Pancreas (tissue), 10 donors: ENCODE data around the gene TMPRSS4. TPM values are rescaled to one million over a fixed set of nuclear protein-coding genes. Genes with fewer than 3 reads are reported as not detected.
A peak's percentile ranks its signal among the peaks of the same experiment; 100 is the strongest.

Experiments
- ATAC-seq, 4 donors: fragments of 200-7000 bp; cut with Tn5 transposase; one replicate each; pipeline versions ENCODE4 v1.8.0 to v1.9.1; 2020; ENCODE audit warnings: mild to moderate bottlenecking in 4 of 4, moderate library complexity in 4 of 4
- DNase-seq, 6 donors: peaks; one replicate each; pipeline ENCODE4 v3.0.0-alpha.2; 2020
- FAIRE-seq: peaks from 2 replicates; lab custom pipeline; 2012; peaks lifted over from hg19 to GRCh38; lab: Jason Lieb, UNC
- H3K27ac ChIP-seq, 4 donors: fragments of 200-600 bp; sonication (generic); 1 replicate in 3 of 4; 2 replicates in 1 of 4; pipeline versions ENCODE4 v1.5.0 to v1.8.0; 2020
- H3K27me3 ChIP-seq, 4 donors: fragments of 200-600 bp; one replicate each; pipeline ENCODE4 v1.8.0; 2021
- H3K36me3 ChIP-seq, 3 donors: fragments of 200-600 bp; sonication (generic) in 1 of 3; one replicate each; pipeline versions ENCODE4 v1.5.0 to v1.8.0; 2020 to 2021
- H3K4me1 ChIP-seq, 3 donors: fragments of 200-600 bp; one replicate each; pipeline ENCODE4 v1.8.0; 2021
- H3K4me3 ChIP-seq, 4 donors: fragments of 200-600 bp; sonication (generic) in 2 of 4; one replicate each; pipeline versions ENCODE4 v1.5.0 to v1.8.0; 2020 to 2021
- H3K9me3 ChIP-seq, 4 donors: fragments of 200-600 bp; one replicate each; pipeline ENCODE4 v1.8.0; 2021
- CTCF ChIP-seq, 4 donors: fragments of 200-600 bp; sonication (generic) in 3 of 4; IDR thresholded peaks; one replicate each; pipeline versions ENCODE4 v1.5.0 to v1.8.0; 2021; ENCODE audit warnings: antibody characterized with exemption in 4 of 4
- WGBS, 2 donors: extraction: QIAGEN DNeasy Blood & Tissue Kit; methylation state at CpG; one replicate each; pipeline ENCODE4 v1.1.7; 2013; 5-methylcytosine and 5-hydroxymethylcytosine counted together
- intact Hi-C, 3 donors: fragments of 100-400 bp; cut with DNase I; formaldehyde crosslinking; loops; one replicate each; pipeline versions ENCODE4 v1.11.1 to v1.14.2; 2022
- polyA plus RNA-seq, 2 donors: library from polyadenylated mRNA; stranded (reverse); fragments of 200-250 nt; gene quantifications; one replicate each; pipeline ENCODE4 v1.2.3, GENCODE V29; 2013
- total RNA-seq, 6 donors: library from RNA; stranded (reverse); fragmentation: NEBNext Ultra II Directional in 4 of 6; extraction: Animal tissue kit (Norgen Biotek cat#: 25700) in 4 of 6; gene quantifications; one replicate each; pipeline versions ENCODE4 v1.2.1 to v1.2.4, GENCODE V29; 2021 to 2023
- donor health status: healthy with polysubstance abuse.
- donor health status: DM: no; HTN: no; CAD: no; lungs with moderate emphysema.
- donor health status: DM: no; HTN: no; CAD: no.
- donor health status: control.
- donor health status: control.
- donor health status: Bipolar disorder and iron deficiency.
- donor health status: DM: yes; HTN: yes; CAD: no.
- donor health status: DM: no; HTN: no; CAD: no.
- donor health status: DM: no; HTN: no; CAD: no.
- donor health status: DM: yes; HTN: yes; CAD: no.

TMPRSS4 gene
- total and polyA plus RNA-seq, 8 donors = 0.15 to 2.2 (median 0.41) TPM; not detected in 3

DNA sequence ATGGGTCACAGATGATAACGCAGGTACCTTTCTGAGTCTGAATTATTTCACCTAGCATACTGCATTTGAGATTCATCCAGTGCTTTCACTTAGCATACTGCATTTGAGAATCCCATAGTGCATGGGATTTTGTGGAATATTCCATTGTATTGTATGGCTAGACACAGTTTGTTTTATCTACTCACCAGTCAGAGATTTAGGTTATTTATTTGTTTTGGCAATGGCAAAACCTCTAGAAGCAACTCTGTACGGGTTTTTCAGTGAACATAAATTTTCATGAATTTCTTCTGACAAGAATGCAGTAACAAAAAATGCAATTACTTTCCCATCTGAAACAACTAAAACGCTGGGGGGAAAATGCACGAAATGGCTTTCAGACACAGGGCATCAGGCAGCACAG, 51.4 kb downstream of the TMPRSS4 start:
- Histone ChIP-seq H3K4me1 (peaks cover 0 to 5% (median 0%) of the 10 kb centered on the region in 3 donors), H3K27me3 (no peaks in the 10 kb centered on the region), H3K27ac (no peak overlapping the region), H3K36me3 (no peaks in the 10 kb centered on the region), H3K4me3 (no peak overlapping the region), H3K9me3 (no peaks in the 10 kb centered on the region)
- FAIRE-seq = no peak
- intact Hi-C loops = no loop called here
- no peak for ATAC-seq
- no peak for DNase-seq
- WGBS, 2 donors = 36 to 40% methylated on average over 4 of the region's 4 CpGs
- TF ChIP-seq CTCF (IDR thresholded peaks at IDR 0.05) = no peak

DNA sequence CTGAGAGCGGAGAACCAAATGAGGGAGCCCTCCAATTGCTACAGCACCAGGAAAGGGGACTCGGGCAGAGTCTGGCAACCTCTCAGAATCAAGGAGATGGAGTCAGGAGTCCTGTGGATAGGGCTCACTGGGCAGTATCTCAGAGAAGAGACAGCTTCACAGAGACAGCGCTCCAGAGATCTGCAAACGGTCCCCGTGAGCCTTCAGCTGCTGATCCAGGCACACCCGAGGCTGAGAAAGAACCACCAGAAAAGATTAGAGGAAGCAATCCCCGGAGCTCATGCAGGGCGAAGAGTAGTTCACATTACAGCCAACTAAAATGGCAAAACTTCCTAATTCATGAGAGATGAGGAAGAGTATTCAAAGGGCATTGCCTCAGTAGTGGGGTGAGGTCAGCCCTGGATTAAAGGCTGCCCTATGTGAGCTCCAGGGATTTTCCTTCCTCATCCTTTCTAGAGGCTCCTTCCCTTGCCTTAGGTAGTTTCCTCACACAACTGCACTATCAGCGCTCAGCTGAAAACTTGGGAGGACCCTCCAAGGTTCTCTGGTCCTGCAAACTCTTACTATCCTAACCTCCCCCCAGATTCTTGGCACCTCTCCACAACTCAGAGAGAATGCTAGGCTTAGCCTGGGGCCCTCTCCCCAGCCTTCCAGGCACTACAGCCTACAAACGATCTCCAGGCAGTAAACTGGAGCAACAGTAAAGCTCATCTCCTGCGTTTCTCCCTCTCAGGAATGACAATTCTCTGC, 52.0 kb downstream of the TMPRSS4 start:
- intact Hi-C loops = no loop called here
- H3K4me3 ChIP-seq = no peak overlapping the region
- ATAC-seq (peak in 2 of 4 donors; percentile 36 to 47), DNase-seq (no peak), FAIRE-seq (no peak)
- 63 to 73% methylated on average over 11 of the region's 11 CpGs for WGBS, 2 donors
- H3K36me3 ChIP-seq = no peaks in the 10 kb centered on the region
- H3K27me3 ChIP-seq = no peaks in the 10 kb centered on the region
- TF ChIP-seq CTCF (IDR thresholded peaks at IDR 0.05) = no peak
- H3K9me3 ChIP-seq = no peaks in the 10 kb centered on the region
- peaks cover 0 to 5% (median 0%) of the 10 kb centered on the region in 3 donors for H3K4me1 ChIP-seq
- H3K27ac ChIP-seq = no peak overlapping the region

- peak in 2 of 4 donors; percentile 24 to 65 for ATAC-seq
- no peak for FAIRE-seq
- Histone ChIP-seq H3K36me3 (no peaks in the 10 kb centered on the region), H3K27ac (no peak overlapping the region), H3K27me3 (no peaks in the 10 kb centered on the region), H3K4me3 (no peak overlapping the region), H3K9me3 (no peaks in the 10 kb centered on the region), H3K4me1 (peaks cover 0 to 5% (median 0%) of the 10 kb centered on the region in 3 donors)
- 68 to 73% methylated on average over 6 of the region's 6 CpGs for WGBS, 2 donors
- intact Hi-C loops = no loop called here
- no peak for TF ChIP-seq CTCF (IDR thresholded peaks at IDR 0.05)
- DNase-seq = no peak
Measured at GRCh38 chr11:118129471-118130172, 52.7 kb downstream of the TMPRSS4 start.

GRCh38 chr11:118132385-118133151, 55.7 kb downstream of the TMPRSS4 start:
- DNase-seq (no peak), FAIRE-seq (no peak), ATAC-seq (peak in 3 of 4 donors; percentile 33 to 62 (median 38))
- no peak overlapping the region for H3K27ac ChIP-seq
- no peaks in the 10 kb centered on the region for H3K9me3 ChIP-seq
- no peaks in the 10 kb centered on the region for H3K27me3 ChIP-seq
- H3K4me1 ChIP-seq = peaks cover 0 to 5% (median 0%) of the 10 kb centered on the region in 3 donors
- no peak overlapping the region for H3K4me3 ChIP-seq
- intact Hi-C loops = no loop called here
- H3K36me3 ChIP-seq = no peaks in the 10 kb centered on the region
- TF ChIP-seq CTCF (IDR thresholded peaks at IDR 0.05) = no peak
- 63 to 66% methylated on average over 15 of the region's 15 CpGs for WGBS, 2 donors
